Posterior vena cava (tissue), 2 donors: ENCODE data around the gene KANTR. TPM values are rescaled to one million over a fixed set of nuclear protein-coding genes. Genes with fewer than 3 reads are reported as not detected.

ENCODE experiments used
- total RNA-seq, 2 donors: library from RNA; stranded (reverse); fragmentation: NEBNext Ultra II Directional; extraction: Animal tissue kit (Norgen Biotek cat#: 25700); gene quantifications; one replicate each; pipeline ENCODE4 v1.2.1, GENCODE V29; 2021
- donor health status: DM: yes; HTN: yes; CAD: no.
- donor health status: DM: yes; HTN: yes; CAD: no.

KANTR gene
- total RNA-seq, 2 donors from 2014 or later = 10.2 to 10.5 TPM

Other genes starting within 250 kb of the KANTR start
- gene XAGE3, start 226.1 kb upstream of the KANTR start, total RNA-seq = not detected
- gene FAM156B, start 196.8 kb upstream of the KANTR start, total RNA-seq = 10 to 100 TPM in 1 of 2 donors, 1 to 10 TPM in 1; 7.9 to 14.2 TPM
- 10 to 100 TPM; 10.8 to 17.5 TPM for gene FAM156A, start 135.6 kb upstream of the KANTR start, total RNA-seq
- 1 to 10 TPM; 2.7 to 3.7 TPM for gene GPR173, start 45.4 kb upstream of the KANTR start, total RNA-seq
- 10 to 100 TPM; 59.3 to 67.9 TPM for gene TSPYL2, start 11.8 kb upstream of the KANTR start, total RNA-seq
- gene KDM5C, start 131.1 kb downstream of the KANTR start, total RNA-seq = 10 to 100 TPM; 66.0 to 77.8 TPM
- gene IQSEC2, start 187.4 kb downstream of the KANTR start, total RNA-seq = 1 to 10 TPM; 8.3 to 9.4 TPM